OCI-LY7 (cell line): ENCODE data around the gene STPG4. TPM values are rescaled to one million over a fixed set of nuclear protein-coding genes. Genes with fewer than 3 reads are reported as not detected.

ENCODE experiments used
- BruUV-seq: library from RNA; stranded (reverse); fragments of 400-500 nt; replicated peaks from 2 replicates; lab custom pipeline; 2021; lab: Mats Ljungman, UMichigan
- CTCF ChIA-PET: fragments of 300-600 bp; sonication (Branson Sonifier 250); formaldehyde crosslinking; loops from one replicate; lab custom pipeline; 2022; ENCODE audit warnings: antibody characterized with exemption; ENCODE audit not compliant: unreplicated experiment; lab: Charles Lee
- POLR2A ChIA-PET: fragments of 300-600 bp; sonication (Branson Sonifier 250); formaldehyde crosslinking; loops from one replicate; lab custom pipeline; 2022; ENCODE audit warnings: antibody characterized with exemption; lab: Charles Lee
- DNase-seq: peaks from one replicate; pipeline ENCODE4 v3.0.0-alpha.2; 2015; ENCODE audit warnings: low spot score
- H2AFZ ChIP-seq: fragments of 200-600 bp; sonication (generic), shearing (Covaris generic); 2 replicates; pipeline ENCODE4 v1.6.1; 2014; ENCODE audit warnings: mild to moderate bottlenecking, antibody characterized with exemption, low read length, moderate library complexity
- H3K27ac ChIP-seq: fragments of 200-600 bp; sonication (generic); 2 replicates; pipeline ENCODE4 v1.5.1; 2014; ENCODE audit warnings: mixed run types, low read depth, mild to moderate bottlenecking, moderate library complexity, low read length, inconsistent platforms; ENCODE audit not compliant: poor library complexity, severe bottlenecking
- H3K36me3 ChIP-seq: fragments of 200-600 bp; sonication (generic); 2 replicates; pipeline ENCODE4 v1.6.1; 2014; ENCODE audit warnings: mild to moderate bottlenecking, antibody characterized with exemption, low read length, moderate library complexity, mixed read lengths; ENCODE audit not compliant: insufficient read depth
- H3K4me1 ChIP-seq: fragments of 200-600 bp; sonication (generic); 2 replicates; pipeline ENCODE4 v1.5.1; 2014; ENCODE audit warnings: mild to moderate bottlenecking, low read length; ENCODE audit not compliant: insufficient read depth, poor library complexity, severe bottlenecking
- H3K4me2 ChIP-seq: fragments of 200-600 bp; sonication (generic); 2 replicates; pipeline ENCODE4 v1.6.1; 2014; ENCODE audit warnings: mild to moderate bottlenecking, low read length
- H3K4me3 ChIP-seq: fragments of 200-600 bp; sonication (generic); 2 replicates; pipeline ENCODE4 v1.5.1; 2014; ENCODE audit warnings: mild to moderate bottlenecking, low read depth, low read length; ENCODE audit not compliant: poor library complexity, severe bottlenecking
- H3K79me2 ChIP-seq: fragments of 200-600 bp; sonication (generic); 2 replicates; pipeline ENCODE4 v1.6.1; 2016; ENCODE audit warnings: low read depth, mild to moderate bottlenecking, low read length, moderate library complexity, mixed read lengths; ENCODE audit not compliant: insufficient read depth
- H3K9me2 ChIP-seq: fragments of 200-600 bp; sonication (generic); 2 replicates; pipeline ENCODE4 v1.6.1; 2016; ENCODE audit warnings: mild to moderate bottlenecking, low read length, mixed read lengths; ENCODE audit not compliant: insufficient read depth
- H3K9me3 ChIP-seq: fragments of 200-600 bp; sonication (generic); 2 replicates; pipeline ENCODE4 v1.6.1; 2014; ENCODE audit warnings: mild to moderate bottlenecking, mixed run types, low read length, mixed read lengths
- H4K20me1 ChIP-seq: fragments of 200-600 bp; sonication (generic); 2 replicates; pipeline ENCODE4 v1.6.1; 2014; ENCODE audit warnings: mild to moderate bottlenecking, antibody characterized with exemption, low read length, moderate library complexity, mixed read lengths; ENCODE audit not compliant: insufficient read depth
- CTCF ChIP-seq: fragments of 200-600 bp; sonication (generic); conservative IDR thresholded peaks from 2 replicates; pipeline ENCODE4 v1.5.1; 2014; ENCODE audit warnings: mild to moderate bottlenecking, antibody characterized with exemption, low read length, moderate library complexity, mixed read lengths
- EZH2phosphoT487 ChIP-seq: fragments of 200-600 bp; sonication (generic); IDR thresholded peaks from 2 replicates; pipeline ENCODE4 v1.6.1; 2018; ENCODE audit warnings: low read depth, borderline replicate concordance, mild to moderate bottlenecking, mixed run types, antibody characterized with exemption, low read length, moderate library complexity, mixed read lengths
- intact Hi-C: fragments of 100-400 bp; cut with micrococcal nuclease; formaldehyde crosslinking; loops from one replicate; pipeline ENCODE4 v1.10.0; 2022; ENCODE audit not compliant: unreplicated experiment
- total RNA-seq, 2 experiments: library from RNA; depleted of rRNA in 1 of 2; stranded (reverse); fragments of >200 nt in 1 of 2; shearing (Covaris generic) in 1 of 2; gene quantifications; 2 replicates each; pipeline ENCODE4 v1.2.3, GENCODE V29; 2014 to 2022

STPG4 gene
- total RNA-seq, 2 experiments from 2014 or later = 0.68 TPM; not detected in 1

GRCh38 chr2:47040651-47041050 lies 114.5 kb downstream of the STPG4 start:
- no peak overlapping the region for H3K4me3 ChIP-seq
- H3K4me2 ChIP-seq = no peak overlapping the region
- no peak overlapping the region for H3K27ac ChIP-seq
- ChIA-PET POLR2A (no interaction called here), CTCF (no interaction called here)
- H3K36me3 ChIP-seq = peaks cover 62% of the 10 kb centered on the region
- TF ChIP-seq EZH2phosphoT487 = no peak
- no peak for TF ChIP-seq CTCF
- H3K4me1 ChIP-seq = no peaks in the 10 kb centered on the region
- intact Hi-C loops = no loop called here
- BruUV-seq = no TSS peak
- H2AFZ ChIP-seq = no peak overlapping the region
- no peak for DNase-seq
- no peaks in the 10 kb centered on the region for H3K79me2 ChIP-seq
- no peaks in the 10 kb centered on the region for H3K9me3 ChIP-seq
- no peaks in the 10 kb centered on the region for H4K20me1 ChIP-seq
- no peaks in the 10 kb centered on the region for H3K9me2 ChIP-seq

GRCh38 chr2:47039913-47040562 lies 115.1 kb downstream of the STPG4 start:
- Histone ChIP-seq H3K27ac (no peak overlapping the region), H3K9me3 (no peaks in the 10 kb centered on the region), H3K4me1 (peaks cover 4% of the 10 kb centered on the region), H3K4me3 (no peak overlapping the region), H4K20me1 (no peaks in the 10 kb centered on the region), H3K79me2 (no peaks in the 10 kb centered on the region), H3K9me2 (no peaks in the 10 kb centered on the region), H2AFZ (no peak overlapping the region), H3K36me3 (peaks cover 64% of the 10 kb centered on the region), H3K4me2 (no peak overlapping the region)
- ChIA-PET POLR2A (no interaction called here), CTCF (no interaction called here)
- DNase-seq = no peak
- no peak for TF ChIP-seq CTCF
- no peak for TF ChIP-seq EZH2phosphoT487
- BruUV-seq = no TSS peak
- intact Hi-C loops = no loop called here

DNA sequence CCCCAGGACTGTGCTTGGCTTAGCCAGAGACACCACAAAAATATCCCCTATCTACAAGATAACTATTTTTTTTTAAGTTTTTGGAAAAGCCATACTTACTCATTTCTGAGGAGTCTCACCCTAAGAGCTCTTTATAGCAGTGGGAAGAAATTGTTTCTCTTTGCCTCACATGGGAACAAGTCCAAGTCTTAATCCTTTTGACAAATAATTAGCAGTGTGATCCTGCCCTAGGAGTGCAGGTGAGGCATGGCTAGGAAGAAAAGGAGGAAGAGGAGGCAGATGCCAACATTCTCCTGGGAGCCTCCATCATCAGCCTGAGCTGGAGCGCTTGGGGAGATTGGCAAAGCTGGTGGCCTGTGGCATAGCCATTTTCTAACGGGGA lies 115.6 kb downstream of the STPG4 start:
- DNase-seq = no peak
- intact Hi-C loops = no loop called here
- POLR2A ChIA-PET = no interaction called here
- no TSS peak for BruUV-seq
- no peak overlapping the region for H3K4me3 ChIP-seq
- CTCF ChIA-PET = no interaction called here
- H2AFZ ChIP-seq = no peak overlapping the region
- no peak overlapping the region for H3K4me2 ChIP-seq
- H4K20me1 ChIP-seq = no peaks in the 10 kb centered on the region
- peaks cover 4% of the 10 kb centered on the region for H3K4me1 ChIP-seq
- H3K79me2 ChIP-seq = no peaks in the 10 kb centered on the region
- H3K9me3 ChIP-seq = no peaks in the 10 kb centered on the region
- H3K27ac ChIP-seq = no peak overlapping the region
- no peak for TF ChIP-seq EZH2phosphoT487
- H3K9me2 ChIP-seq = no peaks in the 10 kb centered on the region
- peaks cover 65% of the 10 kb centered on the region for H3K36me3 ChIP-seq
